Measurements from ENCODE around the gene FAM240B. TPM values are rescaled to one million over a fixed set of nuclear protein-coding genes. Genes with fewer than 3 reads are reported as not detected.

Gene FAM240B
- total and polyA plus RNA-seq, 9 of the 15 experiments (the other 6 are each of a cell fraction or from before 2014, with no cell fraction given): not detected

- Histone ChIP-seq H3K4me1 (replicated peaks in 1 of 2; ENCODE audit: control insufficient read depth in 2 of 2, insufficient read depth in 2 of 2, low read length in 2 of 2) (peaks cover 5 to 6% of the 10 kb centered on the region in 2 experiments; a peak in 2 of 5 replicates), H3K9ac (ENCODE audit: insufficient read depth in 1 of 2, low read depth in 2 of 2, low read length in 2 of 2) (no peak overlapping the region), H3K9me1 (ENCODE audit: control insufficient read depth, insufficient read depth, low read length) (no peaks in the 10 kb centered on the region), H2AFZ (ENCODE audit: low read depth, low read length) (no peak overlapping the region), H3K4me3 (no peak overlapping the region), H4K20me1 (replicated peaks; ENCODE audit: control insufficient read depth, insufficient read depth, low read length) (no peaks in the 10 kb centered on the region; the same call in 1 of the 2 replicates), H3K27ac (ENCODE audit: extremely low read depth, low read depth, low read length) (no peak overlapping the region), H3K27me3 (ENCODE audit: control insufficient read depth in 2 of 2, insufficient read depth in 2 of 2, low read length in 2 of 2) (peaks cover 5 to 23% of the 10 kb centered on the region in 2 experiments; a peak in 4 of 5 replicates), H3K79me2 (ENCODE audit: control insufficient read depth, insufficient read depth, low read length) (no peaks in the 10 kb centered on the region), H3K4me2 (ENCODE audit: insufficient read depth, low read length) (no peak overlapping the region), H3K9me3 (replicated peaks; ENCODE audit: control insufficient read depth, insufficient read depth, low read depth, low read length) (no peaks in the 10 kb centered on the region), H3K36me3 (ENCODE audit: control insufficient read depth, insufficient read depth, low read length) (no peaks in the 10 kb centered on the region)
- no peak for ATAC-seq
- intact Hi-C loops (cut with micrococcal nuclease): no loop called here
- CTCF ChIA-PET (ENCODE audit: low intra/inter-chr PET ratio): no interaction called here
- no peak for FAIRE-seq
- DNase-seq (ENCODE audit: extremely low read depth in 1 of 4, low spot score in 3 of 4): no peak
- POLR2A ChIA-PET: interaction anchor here (0.6 kb wide), 1 partner anchor 13 kb away, joined by 4 read pairs; no protein-coding TSS in a partner anchor
- in situ Hi-C loops (cut with MboI): no loop called here
- TF ChIP-seq BCOR (IDR thresholded peaks at IDR 0.05): no peak
- no peak for TF ChIP-seq TRIM25 (IDR thresholded peaks at IDR 0.05; ENCODE audit: borderline replicate concordance)
- no peak for TF ChIP-seq NBN (IDR thresholded peaks at IDR 0.05; ENCODE audit: low read depth)
- TF ChIP-seq EP400 (IDR thresholded peaks at IDR 0.05): no peak
- TF ChIP-seq ETS1 (conservative IDR thresholded peaks at IDR 0.05; ENCODE audit: control insufficient read depth, low read depth, low read length): no peak
- no peak for TF ChIP-seq PML (IDR thresholded peaks at IDR 0.05; ENCODE audit: low read length)
- no peak for TF ChIP-seq ZFP36 (IDR thresholded peaks at IDR 0.05; ENCODE audit: low read depth, low read length, partially characterized antibody)
- no peak for TF ChIP-seq TRIM24 (IDR thresholded peaks at IDR 0.05)
- no peak for TF ChIP-seq RB1 (IDR thresholded peaks at IDR 0.05; ENCODE audit: low read depth)
- TF ChIP-seq IRF1 (CRISPR knock-in tag; IDR thresholded peaks at IDR 0.05; ENCODE audit: borderline replicate concordance): no peak
- no peak for TF ChIP-seq SRSF9 (IDR thresholded peaks at IDR 0.05; ENCODE audit: borderline replicate concordance, low read depth, low read length)
- no peak for TF ChIP-seq ZNF253 (CRISPR knock-in tag; conservative IDR thresholded peaks at IDR 0.05)
- no peak for TF ChIP-seq TAL1 (IDR thresholded peaks at IDR 0.05)
- no peak for TF ChIP-seq SREBF2 (CRISPR knock-in tag; IDR thresholded peaks at IDR 0.05)
- 0% methylated on average over 2 of the region's 2 CpGs for WGBS (ENCODE audit: insufficient coverage, low coverage, missing lambda C conversion rate)
- no TSS peak for BruUV-seq (replicated peaks)
These were observed 34.4 kb downstream of the FAM240B start for GRCh38 chr9:38685535-38685934.

Measured in K562 (cell line).